Left hindlimb (tissue), 1 donor: ENCODE data around the gene SHTN1.

Experiments used
- DNase-seq: peaks from one replicate; pipeline ENCODE4 v3.0.0-alpha.2; 2018

Gene SHTN1

GRCh38 chr10:116915340-116915739 lies 89.6 kb downstream of the SHTN1 start:
- no peak for DNase-seq

GRCh38 chr10:116913695-116914094 lies 91.3 kb downstream of the SHTN1 start:
- peak; percentile 28 for DNase-seq

GRCh38 chr10:116912162-116912561 lies 92.8 kb downstream of the SHTN1 start:
- no peak for DNase-seq

- no peak for DNase-seq
These were observed 94.1 kb downstream of the SHTN1 start for GRCh38 chr10:116910910-116911309.

- no peak for DNase-seq
These were observed 95.7 kb downstream of the SHTN1 start for GRCh38 chr10:116909307-116909706.

GRCh38 chr10:116907245-116907987 lies 97.6 kb downstream of the SHTN1 start:
- DNase-seq, result no peak

- no peak for DNase-seq
These were observed 99.2 kb downstream of the SHTN1 start for GRCh38 chr10:116905845-116906210.

GRCh38 chr10:116899626-116900025 lies 105.4 kb downstream of the SHTN1 start:
- no peak for DNase-seq

- DNase-seq, result no peak
These were observed 111.3 kb downstream of the SHTN1 start for GRCh38 chr10:116893686-116894037.

- no peak for DNase-seq
These were observed 111.9 kb downstream of the SHTN1 start for GRCh38 chr10:116892907-116893685.

- peak; percentile 81 for DNase-seq
These were observed 113.8 kb downstream of the SHTN1 start for GRCh38 chr10:116891208-116891607.

GRCh38 chr10:116889066-116889465 lies 115.9 kb downstream of the SHTN1 start:
- DNase-seq, result no peak

GRCh38 chr10:116888380-116889055 lies 116.5 kb downstream of the SHTN1 start:
- no peak for DNase-seq

- DNase-seq, result no peak
These were observed 118.2 kb downstream of the SHTN1 start for GRCh38 chr10:116886772-116887171.

- no peak for DNase-seq
These were observed 122.3 kb downstream of the SHTN1 start for GRCh38 chr10:116882639-116883038.

- no peak for DNase-seq
These were observed 124.1 kb downstream of the SHTN1 start for GRCh38 chr10:116880716-116881482.

- DNase-seq, result no peak
These were observed 125.2 kb downstream of the SHTN1 start for GRCh38 chr10:116879817-116880216.

GRCh38 chr10:116878123-116878522 lies 126.9 kb downstream of the SHTN1 start:
- no peak for DNase-seq

- no peak for DNase-seq
These were observed 127.6 kb downstream of the SHTN1 start for GRCh38 chr10:116877391-116877790.

GRCh38 chr10:116875897-116876296 lies 129.1 kb downstream of the SHTN1 start:
- no peak for DNase-seq

GRCh38 chr10:116873134-116873533 lies 131.9 kb downstream of the SHTN1 start:
- no peak for DNase-seq

GRCh38 chr10:116870949-116871348 lies 134.0 kb downstream of the SHTN1 start:
- DNase-seq, result no peak

- DNase-seq, result no peak
These were observed 136.3 kb downstream of the SHTN1 start for GRCh38 chr10:116868722-116869121.
